ENCODE measurements around the gene SVOP. TPM values are rescaled to one million over a fixed set of nuclear protein-coding genes. Genes with fewer than 3 reads are reported as not detected.
"Not testable (repeated sequence)": the region's sequence is repeated elsewhere in the genome, so short reads cannot be mapped to it uniquely, and the experiment has no call there.

SVOP gene
- total and polyA plus RNA-seq, 2 experiments from 2014 or later, result not detected

DNA sequence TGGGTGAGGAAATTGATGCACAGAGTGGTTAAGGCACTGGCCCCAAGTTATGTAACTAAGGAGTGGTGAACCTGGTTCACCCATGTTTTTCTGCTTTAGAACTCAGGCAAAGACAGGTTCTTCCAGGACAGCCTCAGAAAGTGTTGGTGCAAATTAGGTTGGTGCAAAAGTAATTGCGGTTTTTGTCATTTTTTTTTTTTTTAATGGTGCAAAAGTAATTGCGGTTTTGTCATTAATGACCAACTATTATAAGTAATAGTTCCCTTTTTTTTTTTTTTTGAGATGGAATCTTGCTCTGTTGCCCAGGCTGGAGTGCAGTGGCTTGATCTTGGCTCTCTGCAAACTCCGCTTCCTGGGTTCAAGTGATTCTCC is 158.3 kb downstream of the SVOP start:
- no peak overlapping the region for H3K4me2 ChIP-seq (ENCODE audit: unreplicated experiment)
- 96 to 97% methylated on average over 3 of the region's 3 CpGs for WGBS, 2 experiments (ENCODE audit: low coverage in 1 of 2, low lambda C conversion rate in 2 of 2, missing lambda C conversion rate in 2 of 2)
- H3K9me3 ChIP-seq (ENCODE audit: low read depth), result no peaks in the 10 kb centered on the region
- no peak overlapping the region for H3K4me3 ChIP-seq
- peaks cover 8% of the 10 kb centered on the region for H3K79me2 ChIP-seq (ENCODE audit: insufficient read depth)
- in situ Hi-C loops (cut with MboI), result no loop called here
- peaks cover 12% of the 10 kb centered on the region; the same call in 1 of the 2 replicates for H3K4me1 ChIP-seq (ENCODE audit: insufficient read depth)
- no peaks in the 10 kb centered on the region for H3K9me2 ChIP-seq (ENCODE audit: insufficient read depth)
- H3K36me3 ChIP-seq (ENCODE audit: low read depth), result no peaks in the 10 kb centered on the region
- H3F3A ChIP-seq (ENCODE audit: insufficient read depth), result no peaks in the 10 kb centered on the region; the same call in 1 of the 2 replicates
- H4K20me1 ChIP-seq (ENCODE audit: insufficient read depth), result no peaks in the 10 kb centered on the region
- TF ChIP-seq EZH2 (IDR thresholded peaks at IDR 0.05; ENCODE audit: insufficient read depth, poor library complexity, severe bottlenecking) (no peak), EZH2phosphoT487 (IDR thresholded peaks at IDR 0.05; ENCODE audit: insufficient read depth, low read depth) (no peak)
- H3K27me3 ChIP-seq (replicated peaks; ENCODE audit: insufficient read depth), result no peaks in the 10 kb centered on the region
- H3K27ac ChIP-seq, result no peak overlapping the region
- no peak overlapping the region for H3K9ac ChIP-seq
- DNase-seq, result no peak
- no peak overlapping the region for H2AFZ ChIP-seq

DNA sequence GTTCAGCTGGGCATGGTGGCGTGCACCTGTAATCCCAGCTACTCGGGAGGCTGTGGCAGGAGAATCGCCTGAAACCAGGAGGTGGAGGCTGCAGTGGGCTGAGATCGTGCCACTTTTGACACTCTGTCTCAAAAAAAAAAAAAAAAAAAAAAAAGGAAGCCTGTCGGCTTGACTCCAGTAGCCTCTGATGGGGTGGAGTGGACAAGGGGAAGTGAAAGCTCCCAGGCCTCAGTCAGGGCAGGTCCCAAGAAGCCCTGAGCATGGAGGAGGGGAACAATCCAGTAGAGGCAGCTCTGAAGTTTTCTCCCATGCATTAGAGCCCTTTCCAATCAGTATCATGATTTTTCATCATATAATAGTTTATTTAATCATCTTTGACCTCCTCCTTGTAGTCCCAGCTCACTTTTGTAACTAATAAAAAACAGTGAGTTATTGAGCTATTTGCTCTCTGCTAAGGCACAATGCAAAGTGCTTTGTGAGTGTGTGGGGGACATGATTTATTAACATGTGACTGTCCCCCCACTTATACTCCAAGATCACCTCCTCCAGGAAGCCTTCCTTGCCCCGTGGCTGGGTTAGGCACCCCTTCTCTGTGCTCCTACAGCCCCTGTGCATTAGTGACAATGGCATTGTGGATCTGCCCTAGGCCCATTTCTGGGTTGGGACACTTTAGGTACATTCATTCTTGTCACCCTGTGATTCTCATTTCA is 158.8 kb downstream of the SVOP start:
- 77 to 98% methylated on average over 5 to 6 of the region's 6 CpGs for WGBS, 2 experiments (ENCODE audit: low coverage in 1 of 2, low lambda C conversion rate in 2 of 2, missing lambda C conversion rate in 2 of 2)
- no peak overlapping the region for H2AFZ ChIP-seq
- in situ Hi-C loops (cut with MboI), result no loop called here
- no peaks in the 10 kb centered on the region for H3K9me2 ChIP-seq (ENCODE audit: insufficient read depth)
- peaks cover 9% of the 10 kb centered on the region for H3K79me2 ChIP-seq (ENCODE audit: insufficient read depth)
- H3K9me3 ChIP-seq (ENCODE audit: low read depth), result no peaks in the 10 kb centered on the region
- DNase-seq, result no peak
- H4K20me1 ChIP-seq (ENCODE audit: insufficient read depth), result no peaks in the 10 kb centered on the region
- no peaks in the 10 kb centered on the region for H3K36me3 ChIP-seq (ENCODE audit: low read depth)
- no peaks in the 10 kb centered on the region for H3K27me3 ChIP-seq (replicated peaks; ENCODE audit: insufficient read depth)
- H3K4me2 ChIP-seq (ENCODE audit: unreplicated experiment), result no peak overlapping the region
- no peak for TF ChIP-seq EZH2phosphoT487 (IDR thresholded peaks at IDR 0.05; ENCODE audit: insufficient read depth, low read depth)
- no peak for TF ChIP-seq EZH2 (IDR thresholded peaks at IDR 0.05; ENCODE audit: insufficient read depth, poor library complexity, severe bottlenecking)
- peaks cover 12% of the 10 kb centered on the region; the same call in 1 of the 2 replicates for H3K4me1 ChIP-seq (ENCODE audit: insufficient read depth)
- no peak overlapping the region for H3K9ac ChIP-seq
- no peak overlapping the region for H3K27ac ChIP-seq
- no peaks in the 10 kb centered on the region; the same call in 1 of the 2 replicates for H3F3A ChIP-seq (ENCODE audit: insufficient read depth)
- H3K4me3 ChIP-seq, result no peak overlapping the region

DNA sequence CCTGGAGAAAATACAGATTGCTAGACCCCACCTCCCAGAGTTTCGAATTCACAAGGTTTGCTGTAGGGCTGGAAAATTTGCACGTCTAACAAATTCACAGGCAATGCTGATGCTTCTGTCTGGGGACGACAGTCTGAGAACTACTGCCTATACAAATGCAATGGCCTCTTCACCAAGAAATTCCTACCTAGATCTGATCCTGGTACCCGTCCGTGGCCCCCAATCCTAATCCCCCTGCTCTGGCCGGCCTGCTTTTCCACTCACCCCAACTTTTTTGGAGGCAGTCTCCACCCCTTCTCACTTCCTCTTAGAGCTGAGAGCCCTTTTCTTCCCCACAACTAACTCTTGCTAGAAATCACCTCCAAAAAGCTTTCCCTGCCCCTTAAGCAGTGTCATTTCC is 160.4 kb downstream of the SVOP start:
- peaks cover 10% of the 10 kb centered on the region for H3F3A ChIP-seq (ENCODE audit: insufficient read depth)
- H3K27ac ChIP-seq, result no peak overlapping the region
- no peaks in the 10 kb centered on the region for H4K20me1 ChIP-seq (ENCODE audit: insufficient read depth)
- in situ Hi-C loops (cut with MboI), result no loop called here
- H3K36me3 ChIP-seq (ENCODE audit: low read depth), result peaks cover 1% of the 10 kb centered on the region; the same call in 1 of the 2 replicates
- WGBS, 2 experiments (ENCODE audit: low coverage in 1 of 2, low lambda C conversion rate in 2 of 2, missing lambda C conversion rate in 2 of 2), result 82 to 87% methylated on average over 6 of the region's 6 CpGs
- H3K9ac ChIP-seq, result no peak overlapping the region
- no peaks in the 10 kb centered on the region for H3K9me2 ChIP-seq (ENCODE audit: insufficient read depth)
- TF ChIP-seq EZH2phosphoT487 (IDR thresholded peaks at IDR 0.05; ENCODE audit: insufficient read depth, low read depth), result no peak
- TF ChIP-seq EZH2 (IDR thresholded peaks at IDR 0.05; ENCODE audit: insufficient read depth, poor library complexity, severe bottlenecking), result no peak
- H3K4me3 ChIP-seq, result no peak overlapping the region
- no peak for DNase-seq
- H3K4me2 ChIP-seq (ENCODE audit: unreplicated experiment), result no peak overlapping the region
- no peaks in the 10 kb centered on the region for H3K27me3 ChIP-seq (replicated peaks; ENCODE audit: insufficient read depth)
- H3K79me2 ChIP-seq (ENCODE audit: insufficient read depth), result peaks cover 25% of the 10 kb centered on the region
- no peaks in the 10 kb centered on the region for H3K9me3 ChIP-seq (ENCODE audit: low read depth)
- peaks cover 19% of the 10 kb centered on the region for H3K4me1 ChIP-seq (ENCODE audit: insufficient read depth)
- no peak overlapping the region for H2AFZ ChIP-seq

- Histone ChIP-seq H3K4me2 (ENCODE audit: unreplicated experiment) (no peak overlapping the region), H3K9ac (no peak overlapping the region), H3K9me2 (ENCODE audit: insufficient read depth) (no peaks in the 10 kb centered on the region), H3K9me3 (ENCODE audit: low read depth) (no peaks in the 10 kb centered on the region), H3K27ac (no peak overlapping the region), H3K27me3 (replicated peaks; ENCODE audit: insufficient read depth) (no peaks in the 10 kb centered on the region), H3K4me3 (no peak overlapping the region), H3F3A (ENCODE audit: insufficient read depth) (peaks cover 15% of the 10 kb centered on the region), H3K4me1 (ENCODE audit: insufficient read depth) (peaks cover 23% of the 10 kb centered on the region), H2AFZ (no peak overlapping the region), H3K79me2 (ENCODE audit: insufficient read depth) (peaks cover 30% of the 10 kb centered on the region), H4K20me1 (ENCODE audit: insufficient read depth) (no peaks in the 10 kb centered on the region), H3K36me3 (ENCODE audit: low read depth) (peaks cover 6% of the 10 kb centered on the region)
- in situ Hi-C loops (cut with MboI), result no loop called here
- DNase-seq, result no peak
- TF ChIP-seq EZH2phosphoT487 (IDR thresholded peaks at IDR 0.05; ENCODE audit: insufficient read depth, low read depth), result no peak
- no peak for TF ChIP-seq EZH2 (IDR thresholded peaks at IDR 0.05; ENCODE audit: insufficient read depth, poor library complexity, severe bottlenecking)
- WGBS, 2 experiments (ENCODE audit: low coverage in 1 of 2, low lambda C conversion rate in 2 of 2, missing lambda C conversion rate in 2 of 2), result 100% methylated on average over 1 of the region's 1 CpG
Measured at GRCh38 chr12:108859923-108860291, 161.0 kb downstream of the SVOP start.

DNA sequence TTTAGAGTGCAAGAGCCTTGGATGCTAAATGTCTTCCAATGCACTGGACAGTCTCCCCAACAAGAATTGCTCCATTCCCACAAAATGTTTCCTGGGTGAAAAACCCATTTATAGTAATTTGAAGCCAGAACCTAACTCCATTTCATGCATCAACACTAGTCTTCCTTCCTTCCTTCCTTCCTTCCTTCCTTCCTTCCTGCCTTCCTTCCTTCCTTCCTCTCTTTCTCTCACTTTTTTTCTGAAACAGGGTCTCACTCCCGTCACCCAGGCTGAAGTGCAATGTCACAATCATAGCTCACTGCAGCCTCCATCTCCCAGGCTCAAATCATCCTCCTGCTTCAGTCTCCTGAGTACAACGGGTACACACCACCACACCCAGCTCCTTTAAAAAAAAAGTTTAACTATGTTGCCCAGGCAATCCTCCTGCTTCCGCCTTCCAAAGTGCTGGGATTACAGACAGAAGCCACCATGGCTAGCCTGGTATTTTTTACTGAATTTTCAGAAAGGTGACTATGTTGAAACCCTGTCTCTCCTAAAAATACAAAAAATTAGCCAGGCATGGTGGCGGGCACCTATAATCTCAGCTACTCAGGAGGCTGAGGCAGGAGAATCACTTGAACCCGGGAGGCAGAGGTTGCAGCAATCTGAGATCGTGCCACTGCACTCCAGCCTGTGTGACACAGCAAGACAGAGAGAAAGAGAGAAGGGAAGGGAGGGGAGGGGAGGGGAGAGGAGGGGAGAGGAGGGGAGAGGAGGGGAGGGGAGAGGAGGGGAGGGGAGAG is 161.5 kb downstream of the SVOP start:
- peaks cover 33% of the 10 kb centered on the region for H3K79me2 ChIP-seq (ENCODE audit: insufficient read depth)
- peak overlapping the region; percentile 80 for H2AFZ ChIP-seq
- H3K27ac ChIP-seq, result peak overlapping the region; percentile 86; the same call in 1 of the 2 replicates
- 49% methylated on average over 6 of the region's 6 CpGs for WGBS, 2 experiments (ENCODE audit: low coverage in 1 of 2, low lambda C conversion rate in 2 of 2, missing lambda C conversion rate in 2 of 2)
- H3K9me2 ChIP-seq (ENCODE audit: insufficient read depth); H3K36me3 ChIP-seq (ENCODE audit: low read depth); H4K20me1 ChIP-seq (ENCODE audit: insufficient read depth); in situ Hi-C loops (cut with MboI); H3K9me3 ChIP-seq (ENCODE audit: low read depth); H3K27me3 ChIP-seq (replicated peaks; ENCODE audit: insufficient read depth): not testable (repeated sequence)
- H3K4me1 ChIP-seq (ENCODE audit: insufficient read depth), result peaks cover 26% of the 10 kb centered on the region
- 0 out of 2 replicates have a peak overlapping the region, but pooled peaks have one; percentile 74 for H3K4me3 ChIP-seq
- DNase-seq, result peak; percentile 15
- H3K4me2 ChIP-seq (ENCODE audit: unreplicated experiment), result peak overlapping the region; percentile 75
- peak overlapping the region; percentile 88 for H3K9ac ChIP-seq
- H3F3A ChIP-seq (ENCODE audit: insufficient read depth), result peaks cover 21% of the 10 kb centered on the region
